GM12872 (cell line): ENCODE measurements around the gene NISCH.

ENCODE experiments used
- TF ChIP-seq, protein P1 (sequence below): IDR thresholded peaks from 3 replicates; pipeline ENCODE4 v1.5.1; 2011; ENCODE audit warnings: low read depth, mild to moderate bottlenecking, low read length, moderate library complexity; ENCODE audit not compliant: insufficient read depth

The NISCH gene

GRCh38 chr3:52432225-52432624, 23.2 kb upstream of the NISCH start:
- TF ChIP-seq, protein P1, sequence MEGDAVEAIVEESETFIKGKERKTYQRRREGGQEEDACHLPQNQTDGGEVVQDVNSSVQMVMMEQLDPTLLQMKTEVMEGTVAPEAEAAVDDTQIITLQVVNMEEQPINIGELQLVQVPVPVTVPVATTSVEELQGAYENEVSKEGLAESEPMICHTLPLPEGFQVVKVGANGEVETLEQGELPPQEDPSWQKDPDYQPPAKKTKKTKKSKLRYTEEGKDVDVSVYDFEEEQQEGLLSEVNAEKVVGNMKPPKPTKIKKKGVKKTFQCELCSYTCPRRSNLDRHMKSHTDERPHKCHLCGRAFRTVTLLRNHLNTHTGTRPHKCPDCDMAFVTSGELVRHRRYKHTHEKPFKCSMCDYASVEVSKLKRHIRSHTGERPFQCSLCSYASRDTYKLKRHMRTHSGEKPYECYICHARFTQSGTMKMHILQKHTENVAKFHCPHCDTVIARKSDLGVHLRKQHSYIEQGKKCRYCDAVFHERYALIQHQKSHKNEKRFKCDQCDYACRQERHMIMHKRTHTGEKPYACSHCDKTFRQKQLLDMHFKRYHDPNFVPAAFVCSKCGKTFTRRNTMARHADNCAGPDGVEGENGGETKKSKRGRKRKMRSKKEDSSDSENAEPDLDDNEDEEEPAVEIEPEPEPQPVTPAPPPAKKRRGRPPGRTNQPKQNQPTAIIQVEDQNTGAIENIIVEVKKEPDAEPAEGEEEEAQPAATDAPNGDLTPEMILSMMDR, result no peak

DNA sequence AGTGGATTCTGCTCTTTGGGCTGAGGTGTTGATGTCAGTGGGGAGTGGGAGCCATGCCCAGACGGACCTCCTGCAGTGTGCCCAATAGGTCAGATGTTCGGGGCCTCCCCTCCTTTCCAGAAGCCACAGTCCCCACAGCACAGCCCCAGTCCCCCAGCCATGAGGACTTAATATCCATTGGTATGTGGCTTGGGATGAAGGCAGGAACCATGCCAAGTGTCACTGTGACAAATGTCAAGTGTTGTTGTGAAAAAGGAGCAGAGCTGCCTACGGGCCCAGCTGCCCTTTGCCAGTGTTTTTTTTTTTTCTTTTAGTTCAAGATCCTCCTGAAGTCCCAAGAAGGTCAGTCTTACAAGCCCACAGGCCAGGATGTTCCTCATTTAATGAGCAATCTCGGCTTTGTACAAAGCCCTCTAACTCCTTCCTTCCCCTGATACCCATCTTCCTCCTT, 22.7 kb upstream of the NISCH start:
- TF ChIP-seq, protein P1, result no peak

GRCh38 chr3:52433328-52433995, 21.9 kb upstream of the NISCH start:
- TF ChIP-seq, protein P1, result no peak

DNA sequence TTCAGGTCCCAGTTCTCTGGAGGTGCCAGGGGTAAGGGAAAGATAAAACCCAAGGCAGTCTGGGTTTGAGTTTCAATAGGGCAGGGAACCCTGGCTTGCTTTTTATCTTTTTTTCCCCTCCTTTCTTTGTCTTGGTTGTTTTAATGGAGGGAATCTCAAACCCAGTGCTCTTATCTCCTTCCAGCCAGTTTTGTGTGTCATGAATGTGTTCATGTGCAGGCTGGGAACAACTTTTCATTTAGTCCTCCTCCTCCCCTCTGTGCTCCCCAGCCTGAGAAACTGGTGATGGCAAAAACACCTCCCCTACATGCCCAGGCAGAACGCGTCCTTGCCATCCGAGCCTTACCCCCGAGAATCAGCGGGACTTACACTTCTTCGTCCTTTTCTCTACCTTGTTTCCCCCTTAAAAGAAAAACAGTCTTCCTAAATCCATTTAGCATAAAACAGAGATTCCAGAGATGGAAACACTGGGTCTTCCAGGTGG, 21.4 kb upstream of the NISCH start:
- TF ChIP-seq, protein P1, result no peak

DNA sequence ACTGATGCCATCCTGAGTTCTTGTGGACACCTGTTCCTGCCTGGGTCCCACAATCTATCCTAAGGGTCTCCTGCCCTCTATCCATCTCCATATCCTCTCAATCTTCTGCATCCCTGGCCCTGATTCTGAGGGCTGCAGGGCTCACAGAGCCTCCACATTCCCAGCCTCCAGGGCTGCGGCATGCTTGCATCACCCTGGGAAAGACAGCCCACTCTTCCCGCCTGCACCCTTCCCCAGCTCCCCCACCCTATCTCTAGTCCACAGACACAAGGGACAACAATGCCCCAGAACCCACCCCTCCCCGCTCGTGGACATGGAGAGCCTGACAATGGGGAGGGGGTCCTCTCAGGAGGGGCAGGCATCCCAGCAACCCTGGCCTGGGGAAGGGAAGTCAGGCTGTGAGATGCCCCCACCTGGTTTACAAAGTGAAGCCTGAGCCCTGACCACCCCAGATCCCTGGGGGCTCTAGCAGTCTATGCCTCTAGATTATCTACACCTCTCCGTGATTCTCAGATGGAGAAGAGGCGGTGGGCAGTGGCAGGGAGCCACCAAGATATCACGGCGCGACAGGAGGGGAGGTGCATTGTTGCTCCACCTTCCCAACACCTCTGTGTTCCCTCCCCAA, 20.8 kb upstream of the NISCH start:
- TF ChIP-seq, protein P1, result no peak

- TF ChIP-seq, protein P1, result no peak
These were observed 19.9 kb upstream of the NISCH start for GRCh38 chr3:52435246-52436101.
